HG03571 (cell line): Measurements from ENCODE around the gene PLXND1.
"Not testable (repeated sequence)": the region's sequence is repeated elsewhere in the genome, so short reads cannot be mapped to it uniquely, and the experiment has no call there.

Experiments used
- ATAC-seq: cut with Tn5 transposase; IDR thresholded peaks from one replicate; pipeline ENCODE4 v1.9.1; 2021; ENCODE audit not compliant: unreplicated experiment

The PLXND1 gene

DNA sequence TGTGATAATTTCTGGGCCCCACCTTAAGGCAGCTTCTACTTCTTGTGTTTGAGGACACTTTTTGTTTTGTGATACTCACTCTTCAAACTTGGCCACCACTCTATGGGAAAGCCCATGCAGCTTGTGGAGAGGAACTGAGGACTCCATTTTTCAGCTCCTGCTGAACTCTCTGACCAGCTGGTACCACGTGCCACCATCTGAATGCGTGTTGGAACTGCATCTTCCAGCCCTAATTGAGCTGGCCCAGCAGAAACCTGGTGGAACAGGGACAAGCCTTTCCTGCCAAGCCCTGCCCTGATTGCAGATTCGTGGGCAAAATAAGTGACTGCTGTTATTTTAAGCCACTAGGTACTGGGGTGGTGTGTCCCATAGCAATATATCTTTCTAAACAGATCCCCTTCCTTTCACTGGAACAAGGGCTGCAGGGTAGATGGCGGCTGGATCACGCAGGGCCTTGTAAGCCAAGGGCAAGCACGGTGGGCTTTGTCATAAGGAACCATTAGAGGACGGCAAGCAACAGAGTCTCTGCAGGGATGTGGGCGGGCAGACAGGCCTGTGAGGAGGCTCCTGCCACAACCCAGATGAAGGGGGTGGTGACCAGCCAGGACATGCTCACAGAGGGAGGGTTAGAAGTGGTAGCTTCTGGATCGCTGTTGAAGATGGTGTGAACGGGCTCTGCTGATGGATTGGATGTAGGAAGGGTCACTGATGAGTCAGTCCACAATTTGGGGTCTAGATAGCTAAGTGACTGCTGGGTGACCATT lies 54.0 kb downstream of the PLXND1 start:
- ATAC-seq: no peak

DNA sequence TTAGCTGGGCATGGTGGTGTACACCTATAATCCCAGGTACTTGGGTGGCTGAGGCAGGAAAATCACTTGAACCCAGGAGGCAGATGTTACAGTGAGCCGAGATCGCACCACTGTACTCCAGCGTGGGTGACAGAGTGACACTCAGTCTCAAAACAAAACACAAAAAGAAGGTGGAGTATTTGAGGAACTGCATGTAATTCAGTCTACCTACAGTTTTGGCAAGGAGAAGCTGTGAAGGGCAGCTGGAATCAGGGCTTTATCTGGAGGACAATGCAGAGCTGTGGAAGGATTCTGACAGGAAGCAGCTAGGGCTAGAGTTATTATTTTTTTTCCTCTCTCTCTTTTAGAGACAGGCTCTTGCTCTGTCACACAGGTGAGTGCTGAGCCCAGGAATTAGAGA lies 56.7 kb downstream of the PLXND1 start:
- ATAC-seq: no peak

DNA sequence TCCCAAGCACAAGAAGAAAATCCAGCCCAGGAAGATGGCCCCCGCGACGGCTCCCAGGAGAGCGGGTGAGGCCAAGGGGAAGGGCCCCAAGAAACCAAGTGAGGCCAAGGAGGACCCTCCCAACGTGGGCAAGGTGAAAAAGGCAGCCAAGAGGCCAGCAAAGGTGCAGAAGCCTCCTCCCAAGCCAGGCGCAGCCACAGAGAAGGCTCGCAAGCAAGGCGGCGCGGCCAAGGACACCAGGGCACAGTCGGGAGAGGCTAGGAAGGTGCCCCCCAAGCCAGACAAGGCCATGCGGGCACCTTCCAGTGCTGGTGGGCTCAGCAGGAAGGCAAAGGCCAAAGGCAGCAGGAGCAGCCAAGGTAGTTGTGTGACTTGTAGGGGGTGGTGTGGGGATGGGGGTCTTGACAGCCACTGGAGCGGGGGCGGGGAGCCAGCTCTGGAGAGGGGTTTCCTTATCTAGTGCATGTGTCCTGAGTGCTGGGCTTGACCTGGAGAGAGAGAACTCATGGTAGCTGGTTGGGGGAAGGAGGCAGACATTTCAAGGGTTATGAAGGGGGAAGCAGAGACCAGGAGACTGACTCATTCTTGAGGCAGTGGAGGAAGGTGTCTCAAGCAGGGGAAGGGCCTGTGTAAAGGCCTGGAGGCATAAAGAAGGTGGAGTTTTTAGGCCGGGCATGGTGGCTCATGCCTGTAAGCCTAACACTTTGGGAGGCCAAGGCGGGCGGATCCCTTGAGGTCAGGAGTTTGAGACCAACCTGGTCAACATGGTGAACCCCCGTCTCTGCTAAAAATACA lies 57.3 kb downstream of the PLXND1 start:
- no peak for ATAC-seq

DNA sequence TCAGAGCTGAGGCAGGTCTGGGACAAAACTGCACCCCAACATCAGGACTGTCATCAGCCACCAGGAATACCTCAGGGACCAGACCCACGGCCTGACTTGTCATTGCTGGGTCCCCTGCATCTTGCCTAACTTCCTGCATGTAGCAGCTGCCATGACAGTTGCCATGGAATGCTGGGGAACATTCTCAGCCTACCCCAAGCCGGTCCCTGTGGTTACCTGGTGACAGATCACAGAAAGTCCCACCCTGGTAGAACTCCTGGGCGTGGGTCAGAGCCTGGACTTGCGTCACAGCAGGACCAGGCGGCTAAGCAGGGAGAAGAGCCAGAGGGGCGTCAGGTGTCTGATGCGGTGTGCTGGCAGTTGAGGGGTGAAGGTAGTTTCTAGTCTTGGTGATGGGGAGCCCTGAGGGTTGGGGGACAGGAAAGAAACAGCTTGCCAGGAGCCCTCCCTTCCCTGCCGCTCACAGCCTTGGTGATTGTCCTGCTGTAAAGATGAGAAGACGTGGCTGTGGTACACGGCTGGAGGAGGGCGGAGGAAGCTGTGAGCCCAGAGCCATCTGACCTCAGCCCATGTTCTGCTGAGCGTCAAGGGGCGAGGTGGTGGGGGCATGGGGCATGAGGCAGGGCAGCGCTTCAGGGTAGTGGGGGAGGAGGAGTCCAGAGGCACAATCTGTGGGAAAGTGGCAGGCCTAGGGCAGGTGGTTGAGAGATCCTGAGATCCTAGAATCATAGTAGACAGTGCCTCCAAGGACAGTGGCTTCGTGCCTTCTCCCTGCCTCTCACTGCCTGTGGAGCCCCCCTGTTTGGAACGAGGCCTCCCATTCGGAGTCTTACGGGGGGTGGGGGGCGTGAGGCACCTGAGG lies 58.1 kb downstream of the PLXND1 start:
- no peak for ATAC-seq

DNA sequence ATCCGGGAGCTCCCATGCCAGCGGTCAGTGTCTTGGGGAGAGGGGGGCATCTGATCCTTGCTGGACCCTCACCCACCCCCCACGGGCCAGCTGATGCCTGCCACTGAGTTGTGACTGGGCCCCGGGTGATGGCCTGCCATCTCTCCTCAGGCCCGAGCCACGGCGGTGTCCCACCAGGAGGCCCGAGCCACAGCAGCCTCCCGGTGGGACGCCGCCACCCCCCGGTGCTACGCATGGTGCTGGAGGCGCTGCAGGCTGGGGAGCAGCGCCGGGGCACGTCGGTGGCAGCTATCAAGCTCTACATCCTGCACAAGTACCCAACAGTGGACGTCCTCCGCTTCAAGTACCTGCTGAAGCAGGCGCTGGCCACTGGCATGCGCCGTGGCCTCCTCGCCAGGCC lies 59.2 kb downstream of the PLXND1 start:
- no peak for ATAC-seq

DNA sequence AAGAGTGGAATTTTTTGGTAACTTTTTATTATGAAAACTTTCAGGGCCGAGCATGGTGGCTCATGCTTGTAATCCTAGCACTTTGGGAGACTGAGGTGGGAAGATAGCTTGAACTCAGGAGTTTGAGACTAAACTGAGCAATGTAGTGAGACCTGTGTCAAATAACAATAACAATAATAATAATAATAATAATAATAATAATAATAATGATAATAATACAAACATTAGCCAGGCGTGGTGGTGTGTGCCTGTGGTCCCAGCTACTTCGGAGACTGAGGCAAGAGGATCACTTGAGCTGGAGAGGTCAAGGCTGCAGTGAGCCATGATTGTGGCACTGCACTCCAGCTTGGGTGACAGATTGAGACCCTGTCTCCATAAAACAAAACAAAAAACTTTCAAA lies 60.5 kb downstream of the PLXND1 start:
- not testable (repeated sequence) for ATAC-seq

DNA sequence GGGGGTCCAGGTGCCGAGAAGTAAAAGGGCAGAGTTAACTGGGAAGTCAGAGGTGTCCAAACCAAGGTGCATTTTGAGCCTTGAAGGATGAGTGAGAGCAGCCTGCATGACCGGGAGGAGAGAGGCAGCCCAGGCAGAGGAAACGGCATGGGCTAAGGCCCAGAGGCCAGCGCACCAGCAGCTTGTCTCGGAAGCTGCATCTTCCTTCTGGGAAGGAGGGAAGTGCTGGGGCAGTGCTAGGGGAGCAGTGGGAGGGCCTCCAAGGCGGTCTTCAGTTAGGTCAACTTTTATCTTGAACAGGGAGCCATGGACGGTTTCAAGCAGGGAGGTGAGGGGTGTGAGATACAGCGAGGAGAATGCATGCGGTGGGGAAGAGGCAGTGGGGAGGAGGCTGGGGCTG lies 62.5 kb downstream of the PLXND1 start:
- ATAC-seq: no peak

DNA sequence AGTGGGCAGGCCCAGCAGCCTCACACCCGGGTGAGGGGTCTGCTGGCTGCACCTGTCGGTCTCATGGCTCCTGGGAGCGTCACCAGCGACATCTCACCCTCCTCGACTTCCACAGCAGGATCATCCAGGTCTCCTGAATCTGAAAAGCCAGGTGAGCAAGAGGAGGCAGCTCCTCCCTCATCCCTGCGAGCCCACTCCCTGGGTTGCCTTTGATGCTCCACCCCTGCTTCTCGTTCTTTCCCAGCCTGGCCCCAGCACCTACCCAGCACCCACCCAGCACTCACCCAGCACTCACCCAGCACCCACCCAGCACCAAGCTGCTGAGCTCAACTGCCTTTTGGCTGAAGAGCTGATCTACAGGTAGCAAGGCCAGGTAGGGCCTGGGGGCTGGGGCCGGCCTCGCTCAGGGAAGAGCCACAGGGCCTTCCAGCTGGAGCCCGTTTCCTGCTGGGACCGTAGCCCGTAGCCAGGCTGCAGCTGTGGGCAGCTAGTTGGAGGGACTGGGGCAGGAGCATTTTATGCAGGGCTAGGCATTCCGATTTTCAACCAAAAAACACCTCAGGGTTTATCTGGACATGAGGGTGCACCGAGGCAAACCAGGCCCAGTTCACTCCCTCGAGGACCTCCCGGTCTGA lies 63.2 kb downstream of the PLXND1 start, which contains the start of gene H1-8:
H1-8 (plus strand) TSS at position 20 of the 635 bp plus-strand sequence; CDS start at position 64, 44 bp downstream.
- ATAC-seq: no peak

DNA sequence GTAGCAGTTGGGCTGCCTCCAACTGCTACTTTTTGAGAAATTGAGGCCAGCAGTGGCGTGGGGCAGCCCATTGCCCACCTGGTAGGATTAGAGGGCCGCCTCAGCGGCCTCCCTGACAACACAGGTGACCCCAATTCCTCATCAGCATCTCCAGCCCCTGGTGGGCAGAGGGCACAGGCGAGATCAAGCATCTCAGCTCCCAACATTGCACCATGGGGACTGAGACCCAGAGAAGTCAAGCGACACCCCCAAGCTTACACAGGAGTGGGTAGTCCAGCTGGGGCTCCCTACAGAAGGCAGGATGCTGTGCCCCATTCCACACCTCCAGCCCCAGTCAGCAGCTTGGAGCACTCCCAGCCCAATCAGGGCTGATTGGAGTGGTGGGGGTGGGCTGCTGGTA lies 63.7 kb downstream of the PLXND1 start:
- ATAC-seq: no peak

DNA sequence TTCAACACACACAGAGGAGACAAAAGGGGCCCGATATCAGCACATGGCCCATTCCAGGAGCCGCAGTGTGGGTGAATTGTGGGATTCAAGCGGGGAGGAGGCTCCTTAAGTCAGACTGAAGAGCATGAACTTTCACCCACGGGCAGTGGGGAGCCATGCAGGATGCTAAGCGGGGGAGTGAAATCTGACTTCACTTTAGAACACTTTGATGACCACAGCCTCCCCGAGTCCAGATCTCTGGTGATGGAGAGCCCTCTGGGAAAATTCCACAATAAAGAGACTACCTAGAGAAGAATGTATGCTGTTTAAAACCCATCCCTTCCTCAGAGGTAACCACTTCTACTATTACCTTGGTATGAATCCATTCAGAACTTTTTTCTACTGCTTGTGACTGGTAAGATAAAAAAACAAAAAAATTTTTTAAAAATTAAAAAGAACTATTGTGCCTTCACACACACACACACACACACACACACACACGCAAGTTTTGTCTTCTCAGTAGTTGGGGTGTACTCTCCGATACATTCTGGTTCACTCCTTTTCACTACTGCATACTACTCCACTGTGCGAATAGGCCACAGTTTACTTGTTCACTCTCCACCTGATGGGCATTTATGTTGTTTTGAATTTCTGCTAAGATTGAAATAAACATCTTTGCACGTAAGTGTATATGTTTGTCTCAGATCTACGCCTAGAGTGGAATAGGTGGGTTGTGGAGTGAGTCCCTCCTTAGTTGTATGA lies 65.5 kb downstream of the PLXND1 start:
- ATAC-seq: no peak

DNA sequence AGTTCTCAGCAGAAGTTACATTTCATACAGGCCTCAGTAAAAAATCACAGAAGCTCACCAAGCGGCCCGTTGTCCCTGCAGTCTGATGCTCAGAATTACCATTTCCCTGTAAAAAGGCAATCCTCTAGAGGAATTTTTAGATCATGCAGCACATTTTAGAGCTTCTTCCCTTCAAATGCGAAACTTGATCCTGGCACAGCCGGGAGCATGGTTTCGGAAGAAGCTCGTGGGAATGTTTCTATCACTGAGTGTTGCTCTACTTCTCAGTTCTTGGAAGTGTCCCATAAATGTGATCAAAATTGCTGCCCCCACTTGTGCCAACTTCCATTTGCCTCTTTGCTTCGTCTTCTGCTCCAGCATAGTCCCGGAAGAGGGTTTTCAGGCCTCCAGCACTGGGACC lies 67.3 kb downstream of the PLXND1 start:
- ATAC-seq: no peak

DNA sequence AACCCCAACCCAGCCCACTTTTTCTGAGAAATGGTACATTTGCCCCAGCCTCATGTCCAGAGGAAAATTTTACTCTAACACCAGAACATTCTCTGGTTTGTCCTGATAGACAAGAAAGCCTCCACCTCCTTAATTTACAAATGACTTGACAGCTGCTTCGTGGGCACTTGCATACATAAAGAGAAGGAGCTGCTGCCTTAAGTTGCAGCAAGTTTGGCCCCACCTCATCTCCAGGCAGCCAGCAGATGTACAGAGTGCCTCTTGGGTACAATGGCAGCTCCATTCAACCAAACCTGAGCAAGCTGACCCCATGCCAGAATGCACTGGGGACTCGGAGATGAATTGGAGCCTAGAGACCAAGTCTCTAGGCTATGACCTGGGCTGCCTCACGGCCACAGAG lies 69.7 kb downstream of the PLXND1 start:
- ATAC-seq: no peak

DNA sequence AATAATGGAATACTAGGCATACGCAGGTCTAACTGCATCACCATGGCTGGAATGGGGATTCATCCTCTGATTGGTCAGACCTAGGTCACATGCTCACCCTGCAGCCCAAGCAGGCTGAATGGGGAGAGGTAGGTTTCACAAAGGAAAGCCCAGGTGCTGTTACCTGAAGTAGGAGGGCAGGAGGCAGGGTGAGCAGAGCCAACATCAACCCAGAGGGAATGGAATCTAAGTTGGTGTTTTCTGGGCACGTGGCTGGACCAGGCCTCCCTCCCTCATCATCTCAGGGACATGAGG lies 70.2 kb downstream of the PLXND1 start:
- no peak for ATAC-seq

DNA sequence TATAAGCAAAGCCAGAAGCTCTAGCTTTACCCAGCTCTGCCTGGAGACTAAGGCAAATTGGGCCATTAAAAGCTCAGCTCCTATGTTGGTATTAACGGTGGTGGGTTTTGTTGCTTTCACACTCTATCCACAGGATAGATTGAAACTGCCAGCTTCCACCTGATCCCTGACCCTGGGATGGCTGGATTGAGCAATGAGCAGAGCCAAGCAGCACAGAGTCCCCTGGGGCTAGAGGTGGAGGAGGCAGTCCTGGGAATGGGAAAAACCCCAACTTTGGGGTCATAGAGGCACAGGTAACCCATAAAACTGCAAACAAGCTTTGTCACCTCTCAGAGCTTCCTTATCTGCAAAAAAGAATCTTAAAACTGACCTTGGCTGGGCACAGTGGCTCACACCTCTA lies 71.4 kb downstream of the PLXND1 start:
- ATAC-seq: no peak

DNA sequence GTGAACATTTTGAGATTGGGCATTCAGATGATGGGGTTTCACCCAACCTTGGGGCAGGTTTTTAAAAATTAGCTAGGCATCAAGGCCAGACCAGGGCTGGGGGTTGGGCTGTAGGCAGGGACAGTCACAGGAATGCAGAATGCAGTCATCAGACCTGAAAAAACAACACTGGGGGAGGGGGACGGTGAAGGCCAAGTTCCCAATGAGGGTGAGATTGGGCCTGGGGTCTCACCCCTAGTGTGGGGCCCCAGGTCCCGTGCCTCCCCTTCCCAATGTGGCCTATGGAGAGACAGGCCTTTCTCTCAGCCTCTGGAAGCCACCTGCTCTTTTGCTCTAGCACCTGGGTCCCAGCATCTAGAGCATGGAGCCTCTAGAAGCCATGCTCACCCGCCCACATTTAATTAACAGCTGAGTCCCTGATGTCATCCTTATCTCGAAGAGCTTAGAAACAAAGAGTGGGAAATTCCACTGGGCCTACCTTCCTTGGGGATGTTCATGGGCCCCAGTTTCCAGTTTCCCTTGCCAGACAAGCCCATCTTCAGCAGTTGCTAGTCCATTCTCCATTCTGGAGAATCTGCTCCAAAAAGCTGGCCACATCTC lies 71.9 kb downstream of the PLXND1 start:
- no peak for ATAC-seq

DNA sequence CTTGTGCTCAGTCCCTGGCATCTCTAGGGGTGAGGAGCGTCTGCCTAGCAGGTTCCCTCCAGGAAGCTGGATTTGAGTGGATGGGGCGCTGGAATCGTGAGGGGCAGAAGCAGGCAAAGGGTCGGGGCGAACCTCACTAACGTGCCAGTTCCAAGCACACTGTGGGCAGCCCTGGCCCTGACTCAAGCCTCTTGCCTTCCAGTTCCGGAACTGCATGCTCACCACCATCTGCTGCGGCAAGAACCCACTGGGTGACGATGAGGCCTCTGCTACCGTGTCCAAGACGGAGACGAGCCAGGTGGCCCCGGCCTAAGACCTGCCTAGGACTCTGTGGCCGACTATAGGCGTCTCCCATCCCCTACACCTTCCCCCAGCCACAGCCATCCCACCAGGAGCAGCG lies 73.1 kb downstream of the PLXND1 start:
- no peak for ATAC-seq

DNA sequence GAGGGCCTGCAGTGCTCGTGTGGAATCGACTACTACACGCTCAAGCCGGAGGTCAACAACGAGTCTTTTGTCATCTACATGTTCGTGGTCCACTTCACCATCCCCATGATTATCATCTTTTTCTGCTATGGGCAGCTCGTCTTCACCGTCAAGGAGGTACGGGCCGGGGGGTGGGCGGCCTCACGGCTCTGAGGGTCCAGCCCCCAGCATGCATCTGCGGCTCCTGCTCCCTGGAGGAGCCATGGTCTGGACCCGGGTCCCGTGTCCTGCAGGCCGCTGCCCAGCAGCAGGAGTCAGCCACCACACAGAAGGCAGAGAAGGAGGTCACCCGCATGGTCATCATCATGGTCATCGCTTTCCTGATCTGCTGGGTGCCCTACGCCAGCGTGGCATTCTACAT lies 74.2 kb downstream of the PLXND1 start:
- ATAC-seq: no peak

DNA sequence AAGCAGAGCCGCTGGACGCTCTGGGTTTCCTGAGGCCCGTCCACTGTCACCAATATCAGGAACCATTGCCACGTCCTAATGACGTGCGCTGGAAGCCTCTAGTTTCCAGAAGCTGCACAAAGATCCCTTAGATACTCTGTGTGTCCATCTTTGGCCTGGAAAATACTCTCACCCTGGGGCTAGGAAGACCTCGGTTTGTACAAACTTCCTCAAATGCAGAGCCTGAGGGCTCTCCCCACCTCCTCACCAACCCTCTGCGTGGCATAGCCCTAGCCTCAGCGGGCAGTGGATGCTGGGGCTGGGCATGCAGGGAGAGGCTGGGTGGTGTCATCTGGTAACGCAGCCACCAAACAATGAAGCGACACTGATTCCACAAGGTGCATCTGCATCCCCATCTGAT lies 74.8 kb downstream of the PLXND1 start:
- no peak for ATAC-seq

DNA sequence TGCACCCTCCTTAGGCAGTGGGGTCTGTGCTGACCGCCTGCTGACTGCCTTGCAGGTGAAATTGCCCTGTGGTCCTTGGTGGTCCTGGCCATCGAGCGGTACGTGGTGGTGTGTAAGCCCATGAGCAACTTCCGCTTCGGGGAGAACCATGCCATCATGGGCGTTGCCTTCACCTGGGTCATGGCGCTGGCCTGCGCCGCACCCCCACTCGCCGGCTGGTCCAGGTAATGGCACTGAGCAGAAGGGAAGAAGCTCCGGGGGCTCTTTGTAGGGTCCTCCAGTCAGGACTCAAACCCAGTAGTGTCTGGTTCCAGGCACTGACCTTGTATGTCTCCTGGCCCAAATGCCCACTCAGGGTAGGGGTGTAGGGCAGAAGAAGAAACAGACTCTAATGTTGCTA lies 75.7 kb downstream of the PLXND1 start:
- ATAC-seq: no peak

DNA sequence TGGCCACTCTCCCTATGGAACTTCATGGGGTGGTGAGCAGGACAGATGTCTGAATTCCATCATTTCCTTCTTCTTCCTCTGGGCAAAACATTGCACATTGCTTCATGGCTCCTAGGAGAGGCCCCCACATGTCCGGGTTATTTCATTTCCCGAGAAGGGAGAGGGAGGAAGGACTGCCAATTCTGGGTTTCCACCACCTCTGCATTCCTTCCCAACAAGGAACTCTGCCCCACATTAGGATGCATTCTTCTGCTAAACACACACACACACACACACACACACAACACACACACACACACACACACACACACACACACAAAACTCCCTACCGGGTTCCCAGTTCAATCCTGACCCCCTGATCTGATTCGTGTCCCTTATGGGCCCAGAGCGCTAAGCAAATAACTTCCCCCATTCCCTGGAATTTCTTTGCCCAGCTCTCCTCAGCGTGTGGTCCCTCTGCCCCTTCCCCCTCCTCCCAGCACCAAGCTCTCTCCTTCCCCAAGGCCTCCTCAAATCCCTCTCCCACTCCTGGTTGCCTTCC lies 76.2 kb downstream of the PLXND1 start:
- no peak for ATAC-seq
